ENCODE data around the gene SNX21.
"Not testable (repeated sequence)": the region's sequence is repeated elsewhere in the genome, so short reads cannot be mapped to it uniquely, and the experiment has no call there.

The SNX21 gene

GRCh38 chr20:45851501-45851900, 17.9 kb downstream of the SNX21 start:
- no peak for DNase-seq

GRCh38 chr20:45852326-45852725, 18.7 kb downstream of the SNX21 start:
- no peak for DNase-seq

- no peak for DNase-seq
These were observed 19.9 kb downstream of the SNX21 start for GRCh38 chr20:45853484-45853883.

DNA sequence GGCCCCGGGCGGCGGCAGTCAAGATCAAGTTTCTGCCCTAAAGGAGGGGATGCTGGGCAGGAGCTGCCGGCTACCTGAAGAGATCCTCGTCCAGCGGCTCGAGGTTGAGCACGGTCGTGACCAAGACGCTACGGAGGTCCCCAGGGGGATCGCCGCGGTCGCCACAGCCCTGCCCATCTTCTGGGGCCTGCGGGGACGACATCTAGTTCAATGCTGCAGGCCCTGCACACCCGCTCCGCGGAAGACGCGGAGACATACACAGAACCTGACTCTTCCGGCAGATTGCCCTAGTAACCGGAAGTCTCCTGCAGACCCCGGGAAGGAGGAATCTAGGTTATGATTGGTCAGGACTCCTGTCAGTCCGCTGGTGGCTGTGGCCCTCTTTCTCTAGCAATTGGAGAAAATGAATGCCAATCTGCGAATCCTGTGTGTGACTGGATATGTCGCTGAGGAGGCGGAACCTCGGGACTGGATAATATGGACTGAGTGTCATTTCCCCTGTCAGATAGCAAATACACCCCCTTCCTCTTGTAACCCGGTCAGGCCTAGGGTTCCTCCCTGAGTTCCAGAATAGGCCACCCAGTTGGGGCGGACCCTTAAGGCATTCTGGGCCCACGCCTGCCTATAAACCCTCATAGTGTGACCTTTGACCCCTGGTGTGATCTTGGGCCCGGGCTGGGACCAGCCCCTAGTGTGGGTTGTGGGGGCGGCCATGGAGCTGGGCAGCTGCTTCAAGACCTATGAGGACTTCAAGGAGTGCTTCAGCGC, 23.7 kb downstream of the SNX21 start, which contains the start of the genes ACOT8 and ZSWIM3:
Gene ACOT8, minus strand, starts transcription at position 279 of the 768 bp plus-strand sequence. Its CDS starts 77 bp downstream, at position 202.
Gene ZSWIM3, plus strand, starts transcription at position 501 of the 768 bp plus-strand sequence. Its CDS starts 212 bp downstream, at position 713.
- DNase-seq = peak; percentile 99

- DNase-seq = no peak
These were observed 24.2 kb downstream of the SNX21 start for GRCh38 chr20:45857882-45858216.

DNA sequence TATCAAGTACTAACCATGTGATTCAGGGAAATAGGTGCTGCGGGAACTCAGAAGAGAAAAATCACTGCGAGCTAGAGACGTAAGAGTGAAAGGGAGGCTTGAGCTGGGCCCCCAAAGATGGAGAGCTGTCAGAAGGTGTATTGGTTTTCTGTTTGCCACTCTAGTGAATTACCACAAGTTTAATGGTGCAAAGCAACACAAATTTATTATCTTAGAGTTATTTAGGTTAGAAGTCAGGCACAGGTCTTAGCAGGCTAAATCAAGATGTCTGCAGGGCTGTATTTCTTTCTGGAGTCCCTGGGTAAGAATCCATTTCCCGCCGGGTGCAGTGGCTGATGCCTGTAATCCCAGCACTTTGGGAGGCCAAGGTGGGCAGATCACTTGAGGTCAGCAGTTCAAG, 26.3 kb downstream of the SNX21 start:
- no peak for DNase-seq

DNA sequence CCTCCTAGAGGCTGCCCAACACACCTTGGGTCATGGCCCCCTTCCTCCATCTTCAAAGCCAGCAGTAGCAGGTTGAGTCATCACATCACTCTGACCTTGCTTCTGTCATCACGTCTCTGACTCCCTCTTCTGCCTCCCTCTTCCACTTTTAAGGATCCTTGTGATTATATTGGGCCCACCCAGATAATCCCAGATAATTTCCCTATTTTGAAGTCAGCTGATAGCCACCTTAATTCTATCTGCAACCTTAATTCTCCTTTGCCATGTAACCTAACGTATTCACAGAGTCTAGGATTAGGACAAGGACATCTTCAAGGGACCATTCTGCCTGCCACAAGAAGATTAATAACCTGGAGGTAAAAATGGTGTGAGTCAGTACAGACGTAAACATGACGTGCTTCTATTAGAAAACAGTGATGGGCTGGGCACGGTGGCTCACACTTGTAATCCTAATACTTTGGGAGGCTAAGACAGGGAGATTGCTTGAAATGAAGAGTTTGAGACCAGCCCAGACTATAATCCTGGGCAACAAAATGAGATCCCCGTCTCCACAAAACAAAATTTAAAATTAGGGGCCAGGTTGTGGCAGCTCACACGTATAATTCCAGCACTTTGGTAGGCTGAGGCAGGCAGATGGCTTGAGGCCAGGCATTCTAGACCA, 27.1 kb downstream of the SNX21 start:
- no peak for DNase-seq

DNA sequence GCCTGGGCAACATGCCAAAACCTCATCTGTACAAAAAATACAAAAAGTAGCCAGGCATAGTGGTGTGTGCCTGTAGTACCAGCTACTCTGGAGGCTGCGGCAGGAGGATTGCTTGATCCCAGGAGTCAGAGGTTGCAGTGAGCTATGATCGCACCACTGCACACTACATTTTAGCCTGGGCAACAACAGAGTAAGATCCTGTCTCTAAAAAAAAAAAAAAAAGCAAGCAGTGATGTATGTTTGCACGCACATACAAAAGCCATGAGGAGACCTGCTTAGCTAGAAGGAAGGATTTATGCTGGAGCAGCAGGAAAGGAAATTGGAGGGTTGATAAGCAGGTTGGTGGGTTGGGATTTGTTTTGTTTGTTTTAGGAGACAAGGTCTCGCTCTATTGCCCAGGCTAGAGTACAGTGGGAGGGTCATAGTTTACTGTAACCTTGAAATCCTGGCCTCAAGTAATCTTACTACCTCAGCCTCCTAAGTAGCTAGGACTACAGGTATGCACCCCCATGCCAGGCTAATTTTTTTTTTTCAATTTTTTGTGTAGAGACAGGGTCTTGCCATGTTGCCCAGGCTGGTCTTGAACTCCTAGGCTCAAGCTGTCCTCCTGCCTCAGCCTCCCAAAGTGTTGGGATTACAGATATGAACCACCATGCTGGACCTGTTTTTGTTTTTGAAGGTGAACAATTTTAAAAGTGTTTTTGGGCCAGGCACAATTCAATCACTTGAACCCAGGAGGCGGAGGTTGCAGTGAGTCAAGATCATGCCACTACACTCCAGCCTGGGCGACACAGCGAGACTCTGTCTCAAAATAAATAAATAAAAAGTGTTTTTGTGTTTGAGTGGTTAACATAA, 27.8 kb downstream of the SNX21 start:
- no peak for DNase-seq

DNA sequence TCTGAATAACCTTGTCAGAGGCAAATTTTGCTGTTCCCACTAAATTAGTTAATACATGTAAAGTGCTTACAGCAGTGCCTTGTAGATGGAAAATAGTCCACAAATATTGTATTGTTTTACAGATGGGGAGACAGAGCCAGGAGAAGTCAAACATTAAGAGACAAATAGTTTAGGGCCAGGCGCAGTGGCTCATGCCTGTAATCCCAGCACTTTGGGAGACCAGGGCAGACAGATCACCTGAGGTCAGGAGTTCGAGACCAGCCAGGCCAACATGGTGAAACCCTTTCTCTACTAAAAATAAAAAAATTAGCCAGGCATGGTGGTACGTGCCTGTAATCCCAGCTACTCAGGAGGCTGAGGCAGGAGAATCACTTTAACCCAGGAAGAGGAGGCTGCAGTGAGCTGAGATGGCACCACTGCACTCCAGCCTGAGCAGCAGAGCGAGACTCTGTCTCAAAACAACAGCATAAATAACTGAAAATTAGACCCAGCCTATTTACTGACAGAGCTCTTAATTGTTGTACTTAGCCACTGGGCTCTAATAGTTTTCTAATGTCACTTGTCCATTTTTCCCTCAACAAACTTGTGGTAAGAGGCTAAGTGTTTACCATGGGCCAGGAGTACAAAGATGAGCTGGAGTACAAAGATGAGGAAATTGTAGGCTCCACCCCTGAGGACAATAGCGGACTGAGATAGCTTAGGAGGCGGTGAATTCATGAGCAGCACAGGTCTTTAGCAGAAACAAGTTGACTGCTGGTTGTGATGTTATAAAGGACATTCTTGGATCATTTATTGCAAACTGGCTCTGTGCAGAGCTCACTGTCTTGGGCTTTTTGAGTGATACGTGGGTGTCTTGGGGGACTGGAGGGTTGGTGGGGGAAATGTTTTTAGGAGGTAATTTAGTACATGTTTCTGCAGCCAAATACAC, 30.2 kb downstream of the SNX21 start:
- no peak for DNase-seq

DNA sequence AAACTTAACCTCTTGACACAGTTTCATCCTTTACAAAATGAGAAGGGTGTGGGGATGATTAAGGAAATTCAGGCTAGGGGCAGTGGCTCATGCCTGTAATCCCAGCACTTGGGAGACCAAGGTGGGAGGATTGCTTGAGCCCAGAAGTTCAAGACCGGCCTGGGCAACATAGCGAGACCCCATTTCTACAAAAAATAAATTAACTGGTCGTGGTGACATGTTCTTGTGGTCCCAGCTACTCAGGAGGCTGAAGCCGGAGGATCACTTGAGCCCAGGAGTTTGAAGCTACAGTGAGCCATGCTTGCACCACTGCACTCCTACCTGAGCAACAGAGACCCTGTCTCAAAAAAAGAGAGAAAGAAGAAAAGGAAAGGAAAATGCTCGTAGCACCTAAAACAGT, 32.9 kb downstream of the SNX21 start:
- no peak for DNase-seq

DNA sequence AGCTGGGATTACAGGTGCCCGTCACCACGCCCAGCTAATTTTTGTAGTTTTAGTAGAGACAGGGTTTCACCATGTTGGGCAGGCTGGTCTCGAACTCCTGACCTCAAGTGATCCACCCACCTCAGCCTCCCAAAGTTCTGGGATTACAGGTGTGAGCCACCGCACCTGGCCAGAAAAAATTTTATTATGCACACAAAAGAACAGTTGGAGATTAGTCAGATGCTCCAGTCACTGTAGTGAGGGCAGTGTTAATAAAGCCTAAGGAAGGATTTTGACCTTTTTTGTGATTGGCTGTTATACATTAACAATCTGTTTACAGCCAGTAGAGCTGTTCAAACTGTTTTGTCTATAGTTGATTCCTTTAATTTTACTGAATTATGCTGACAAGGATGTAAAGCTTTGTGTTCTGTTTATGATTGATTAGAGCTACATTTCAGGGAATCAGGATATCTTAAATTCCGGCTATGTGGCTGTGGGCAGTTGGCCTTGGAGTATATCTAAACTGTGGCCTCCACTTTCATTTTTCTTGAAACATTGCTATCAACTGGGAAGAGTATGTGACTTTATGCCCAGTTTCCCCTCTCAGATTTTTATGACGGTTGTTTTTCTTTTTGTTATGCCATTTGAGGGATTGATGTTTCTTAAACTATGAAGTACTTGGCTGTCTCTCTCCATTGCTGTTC, 33.7 kb downstream of the SNX21 start:
- no peak for DNase-seq

DNA sequence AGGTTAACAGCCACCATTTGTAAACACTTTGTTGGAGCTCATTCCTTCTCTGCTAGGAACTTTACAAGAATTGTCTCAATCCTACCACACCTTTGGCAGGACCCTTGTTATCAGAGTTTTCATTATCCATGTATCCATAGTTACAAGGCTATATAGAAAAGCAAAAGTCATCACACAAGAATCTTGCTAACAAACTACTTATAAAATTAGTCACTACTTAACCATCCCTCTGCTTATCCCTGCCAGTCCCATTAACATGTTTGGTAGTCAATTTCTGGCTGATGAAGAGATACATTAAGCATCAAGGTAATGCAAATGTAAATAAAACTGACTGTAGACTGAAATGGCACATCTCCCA, 34.2 kb downstream of the SNX21 start:
- DNase-seq = no peak

DNA sequence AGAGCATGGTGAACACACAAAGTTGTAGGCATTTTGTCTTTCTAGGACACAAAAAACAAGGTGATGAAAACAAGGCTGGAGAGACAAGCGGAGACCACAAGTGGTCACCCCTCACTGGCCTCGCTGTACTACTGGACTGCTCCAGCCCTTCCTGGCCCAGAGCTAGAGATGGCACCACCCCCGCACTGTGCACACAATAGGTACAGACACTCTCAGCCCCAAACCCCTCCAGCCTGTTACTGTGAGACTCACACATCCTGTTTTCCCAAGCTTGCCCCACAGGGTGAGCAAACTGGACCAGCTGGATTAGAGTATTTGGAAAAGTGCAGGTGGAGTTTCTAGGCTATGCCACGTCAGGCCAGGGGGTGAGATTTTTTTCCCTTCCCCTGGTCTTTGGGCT, 39.0 kb downstream of the SNX21 start:
- DNase-seq = no peak

DNA sequence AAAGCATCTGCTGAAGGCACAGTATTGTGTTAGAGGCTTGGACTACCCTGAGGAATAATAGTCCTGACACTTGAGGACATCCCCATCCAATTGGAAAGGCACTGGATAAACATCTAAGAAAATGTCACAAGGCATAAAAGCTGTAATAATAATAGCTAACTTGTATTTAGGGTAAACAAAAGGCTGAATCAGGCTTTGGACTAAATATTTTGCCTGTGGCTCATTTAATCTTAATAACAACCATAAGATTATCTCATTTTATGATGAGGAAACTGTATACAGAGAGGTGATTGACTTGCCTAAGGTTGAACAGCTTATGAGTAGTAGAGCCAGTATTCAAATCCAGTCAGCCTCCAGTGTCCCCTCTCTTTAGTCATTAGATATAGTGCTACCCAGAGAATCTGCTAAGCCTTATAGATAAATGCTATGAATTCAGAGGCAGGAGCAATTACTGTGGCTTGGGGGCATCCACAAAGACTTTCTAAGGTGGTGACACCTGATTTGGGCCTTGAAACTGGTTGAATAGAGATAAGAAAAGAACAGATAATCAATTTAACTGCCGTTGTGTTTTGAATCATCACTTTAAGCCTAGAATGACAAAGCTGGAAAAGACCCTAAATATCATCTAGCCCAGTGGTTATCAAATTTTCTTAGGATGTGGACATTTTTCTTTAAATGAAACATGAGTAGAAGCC, 40.0 kb downstream of the SNX21 start:
- no peak for DNase-seq

DNA sequence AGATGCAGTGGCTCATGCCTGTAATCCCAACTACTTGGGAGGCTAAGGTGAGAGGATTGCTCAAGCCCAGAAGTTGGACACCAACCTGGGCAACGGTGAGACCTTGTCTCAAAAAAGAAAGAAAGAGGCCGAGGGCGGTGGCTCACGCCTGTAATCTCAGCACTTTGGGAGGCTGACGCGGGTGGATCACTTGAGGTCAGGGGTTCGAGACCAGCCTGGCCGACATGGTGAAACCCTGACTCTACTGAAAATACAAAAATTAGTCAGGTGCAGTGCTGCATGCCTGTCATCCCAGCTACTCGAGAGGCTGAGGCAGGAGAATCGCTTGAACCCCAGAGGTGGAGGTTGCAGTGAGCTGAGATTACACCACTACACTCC, 40.5 kb downstream of the SNX21 start:
- DNase-seq = not testable (repeated sequence)

DNA sequence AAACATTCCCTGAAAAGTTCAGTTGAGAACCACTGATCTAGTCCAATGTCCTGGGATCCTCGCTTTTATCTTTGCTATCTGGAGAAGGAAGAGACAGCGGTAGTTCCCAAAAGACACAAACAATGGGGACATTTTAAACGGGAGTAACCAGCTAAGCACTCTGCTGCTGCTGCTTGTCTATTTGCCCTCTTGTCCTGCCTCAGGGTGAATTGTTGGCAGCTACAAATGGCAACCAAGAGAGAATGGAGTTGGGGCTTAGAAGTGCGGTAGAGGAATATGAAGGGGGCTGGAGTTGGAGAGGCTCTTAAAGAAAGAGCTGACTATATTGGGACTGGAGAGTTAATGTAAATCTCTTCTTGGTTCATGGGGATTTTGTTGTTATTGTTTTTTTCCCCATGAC, 41.0 kb downstream of the SNX21 start:
- DNase-seq = no peak

DNA sequence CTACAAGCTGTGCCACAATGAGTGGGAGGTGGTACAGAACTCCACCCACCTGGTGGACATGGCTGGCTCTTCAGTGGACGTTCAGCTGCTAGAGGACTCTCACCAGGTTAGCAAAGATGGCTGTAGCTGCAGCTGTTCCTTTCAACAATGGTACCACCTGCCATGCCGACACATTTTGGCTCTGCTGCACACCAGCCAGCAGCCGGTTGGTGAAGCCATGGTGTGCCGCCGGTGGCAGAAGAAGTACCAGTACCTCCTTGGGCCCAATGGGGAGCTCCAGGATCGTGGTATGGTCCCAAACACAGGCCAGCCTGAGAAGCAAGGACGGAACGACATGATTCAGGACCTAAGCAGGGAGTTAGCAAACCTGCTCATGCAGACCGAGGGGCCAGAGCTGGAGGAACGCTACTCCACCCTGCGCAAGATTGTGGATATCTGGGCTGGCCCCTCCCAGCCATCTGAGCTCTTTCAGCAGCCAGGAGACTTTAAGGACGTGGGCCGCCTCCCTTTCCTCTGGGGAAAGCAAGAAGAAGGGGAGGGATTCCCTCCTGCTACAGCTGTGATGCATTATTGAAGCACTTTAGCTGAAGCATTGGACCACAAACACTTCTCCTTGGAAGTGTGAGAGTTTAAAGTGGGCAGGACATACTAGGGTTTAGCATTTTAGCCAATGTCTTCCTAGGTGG, 44.6 kb downstream of the SNX21 start:
- DNase-seq = no peak

DNA sequence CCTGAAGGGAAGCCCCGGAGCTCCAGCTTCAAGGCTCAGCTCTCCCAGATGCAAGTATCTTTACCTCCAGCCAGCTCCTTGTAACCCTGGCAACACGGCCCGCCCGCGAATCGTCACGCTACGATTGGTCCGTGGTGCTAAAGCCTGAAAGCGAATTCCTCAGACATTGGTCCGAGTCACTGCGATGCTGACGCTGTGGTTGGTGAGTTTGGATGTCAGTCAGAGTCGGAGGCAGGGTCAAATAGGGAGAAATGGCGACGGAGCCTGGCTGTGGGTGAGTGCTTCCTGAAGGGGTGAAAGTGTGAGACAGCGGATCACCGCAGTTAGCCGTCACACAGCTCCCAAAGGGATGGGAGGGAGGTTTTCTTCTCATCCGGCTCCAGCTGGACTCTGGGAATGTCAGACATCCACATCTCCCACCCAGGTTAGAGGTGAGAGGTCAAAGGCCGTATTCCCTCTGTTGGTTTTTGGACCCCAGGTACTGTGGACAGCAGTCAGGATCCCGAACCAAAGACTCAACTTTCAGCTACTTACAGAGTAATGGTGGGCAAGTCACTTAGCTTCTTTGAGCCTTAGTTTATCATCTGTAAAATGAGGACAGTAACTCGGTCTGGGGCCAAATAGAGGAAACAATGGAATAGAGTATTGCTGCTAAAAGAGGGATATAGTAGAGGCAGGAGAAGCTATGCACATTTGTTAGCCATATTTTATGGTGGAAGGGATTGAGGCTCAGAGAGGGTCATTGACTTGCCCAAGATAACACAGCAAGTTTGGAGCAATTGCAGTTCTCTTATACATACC, 47.6 kb downstream of the SNX21 start, which contains the start of gene ZSWIM1:
Gene ZSWIM1, plus strand, starts transcription at position 240 of the 801 bp plus-strand sequence. CDS start 1,366 bp downstream, outside the sequence.
- peak; percentile 91 for DNase-seq

- DNase-seq = no peak
These were observed 49.0 kb downstream of the SNX21 start for GRCh38 chr20:45882469-45883099.

Measured in NCI-H2081 treated with DMSO at 0.1 percent for 48 hours (cell line).